Measurements from ENCODE around the gene CADPS2.
A peak's percentile ranks its signal among the peaks of the same experiment; 100 is the strongest.

The CADPS2 gene

GRCh38 chr7:122380992-122381391, 505.3 kb downstream of the CADPS2 start:
- H3K27me3 ChIP-seq (ENCODE audit: insufficient read depth, low read length), result no peaks in the 10 kb centered on the region
- H3K36me3 ChIP-seq (ENCODE audit: insufficient read depth, low read length), result no peaks in the 10 kb centered on the region
- no peak overlapping the region for H3K9ac ChIP-seq (ENCODE audit: low read depth, low read length)
- no peak overlapping the region for H3K4me3 ChIP-seq (ENCODE audit: low read length)
- peaks cover 37% of the 10 kb centered on the region for H3K4me1 ChIP-seq (ENCODE audit: insufficient read depth, low read length)
- H3K27ac ChIP-seq (ENCODE audit: low read depth, low read length), result no peak overlapping the region
- WGBS, result 32% methylated on average over 3 of the region's 3 CpGs
- H3K9me3 ChIP-seq (ENCODE audit: insufficient read depth, low read depth, low read length), result no peaks in the 10 kb centered on the region

DNA sequence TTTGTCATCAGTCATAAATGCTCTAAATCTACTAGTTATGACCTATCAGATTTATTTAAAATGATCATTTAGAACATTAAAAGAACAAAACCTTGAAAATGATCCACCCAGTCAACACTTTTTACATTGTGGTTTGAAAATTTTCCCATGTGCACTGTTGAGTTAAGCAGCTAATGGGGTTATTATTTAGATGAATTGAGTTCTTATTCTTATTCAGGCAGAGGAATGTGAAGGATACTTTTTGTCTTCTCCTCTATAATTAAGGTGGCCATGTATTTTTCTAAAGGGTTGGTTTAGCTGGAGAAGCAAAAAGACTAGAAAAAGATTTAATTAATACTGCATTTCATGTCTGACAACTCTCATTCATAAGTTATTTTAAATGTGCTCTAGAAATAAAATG, 506.8 kb downstream of the CADPS2 start:
- Histone ChIP-seq H3K4me3 (ENCODE audit: low read length) (no peak overlapping the region), H3K9ac (ENCODE audit: low read depth, low read length) (no peak overlapping the region), H3K27me3 (ENCODE audit: insufficient read depth, low read length) (no peaks in the 10 kb centered on the region), H3K9me3 (ENCODE audit: insufficient read depth, low read depth, low read length) (no peaks in the 10 kb centered on the region), H3K27ac (ENCODE audit: low read depth, low read length) (no peak overlapping the region; the same call in 1 of the 2 replicates), H3K4me1 (ENCODE audit: insufficient read depth, low read length) (peaks cover 37% of the 10 kb centered on the region), H3K36me3 (ENCODE audit: insufficient read depth, low read length) (no peaks in the 10 kb centered on the region)

DNA sequence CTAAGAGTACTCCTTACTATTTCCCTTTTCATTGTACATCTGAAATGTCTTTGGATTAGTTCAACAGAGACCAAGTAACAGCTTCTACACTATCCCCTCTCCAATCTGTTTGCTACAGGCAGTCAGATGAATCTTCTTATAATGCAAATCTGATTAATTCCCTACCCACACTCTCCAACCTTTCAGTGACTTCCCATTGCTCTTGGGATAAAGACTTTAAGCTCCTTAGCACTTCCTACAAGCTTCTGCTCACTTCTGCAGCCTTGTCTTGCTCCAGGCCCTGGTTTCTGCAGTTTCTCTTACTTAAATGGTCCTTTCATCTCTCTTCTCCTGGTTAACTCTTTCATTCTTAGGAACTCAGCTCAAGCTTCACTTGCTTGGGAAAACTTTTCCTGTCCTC, 516.5 kb downstream of the CADPS2 start:
- Histone ChIP-seq H3K36me3 (ENCODE audit: insufficient read depth, low read length) (no peaks in the 10 kb centered on the region), H3K27ac (ENCODE audit: low read depth, low read length) (no peak overlapping the region), H3K4me1 (ENCODE audit: insufficient read depth, low read length) (peaks cover 12% of the 10 kb centered on the region; the same call in 1 of the 2 replicates), H3K9ac (ENCODE audit: low read depth, low read length) (no peak overlapping the region), H3K9me3 (ENCODE audit: insufficient read depth, low read depth, low read length) (no peaks in the 10 kb centered on the region), H3K4me3 (ENCODE audit: low read length) (no peak overlapping the region), H3K27me3 (ENCODE audit: insufficient read depth, low read length) (no peaks in the 10 kb centered on the region)

- 84% methylated on average over 1 of the region's 1 CpG for WGBS
- Histone ChIP-seq H3K9me3 (ENCODE audit: insufficient read depth, low read depth, low read length) (no peaks in the 10 kb centered on the region), H3K27ac (ENCODE audit: low read depth, low read length) (no peak overlapping the region), H3K9ac (ENCODE audit: low read depth, low read length) (no peak overlapping the region), H3K4me1 (ENCODE audit: insufficient read depth, low read length) (peaks cover 24% of the 10 kb centered on the region), H3K27me3 (ENCODE audit: insufficient read depth, low read length) (no peaks in the 10 kb centered on the region), H3K36me3 (ENCODE audit: insufficient read depth, low read length) (no peaks in the 10 kb centered on the region), H3K4me3 (ENCODE audit: low read length) (no peak overlapping the region)
Measured at GRCh38 chr7:122364761-122365280, 521.4 kb downstream of the CADPS2 start.

DNA sequence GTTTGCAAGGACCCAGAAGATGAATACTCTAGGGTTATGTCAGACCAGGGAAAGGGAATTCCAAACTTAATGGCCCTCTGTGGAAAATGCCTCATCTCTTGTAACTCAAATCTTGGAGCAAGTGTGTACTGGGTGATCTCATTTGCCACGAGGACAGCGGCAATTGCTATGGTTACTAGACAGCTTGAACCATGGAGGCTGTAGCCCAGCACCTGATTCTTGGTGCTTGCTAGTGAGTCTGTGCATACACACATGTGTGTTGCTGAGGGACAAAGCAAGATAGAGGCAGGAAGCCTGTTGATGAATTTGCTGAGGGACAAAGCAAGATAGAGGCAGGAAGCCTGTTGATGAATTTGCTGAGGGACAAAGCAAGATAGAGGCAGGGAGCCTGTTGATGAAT, 523.1 kb downstream of the CADPS2 start:
- no peaks in the 10 kb centered on the region for H3K36me3 ChIP-seq (ENCODE audit: insufficient read depth, low read length)
- H3K9me3 ChIP-seq (ENCODE audit: insufficient read depth, low read depth, low read length), result no peaks in the 10 kb centered on the region
- no peaks in the 10 kb centered on the region for H3K27me3 ChIP-seq (ENCODE audit: insufficient read depth, low read length)
- peaks cover 23% of the 10 kb centered on the region for H3K4me1 ChIP-seq (ENCODE audit: insufficient read depth, low read length)
- WGBS, result 88% methylated on average over 2 of the region's 2 CpGs
- no peak overlapping the region for H3K27ac ChIP-seq (ENCODE audit: low read depth, low read length)
- H3K9ac ChIP-seq (ENCODE audit: low read depth, low read length), result no peak overlapping the region
- no peak overlapping the region for H3K4me3 ChIP-seq (ENCODE audit: low read length)

GRCh38 chr7:122362473-122362872, 523.8 kb downstream of the CADPS2 start:
- H3K9ac ChIP-seq (ENCODE audit: low read depth, low read length), result no peak overlapping the region
- no peak overlapping the region for H3K4me3 ChIP-seq (ENCODE audit: low read length)
- no peaks in the 10 kb centered on the region for H3K9me3 ChIP-seq (ENCODE audit: insufficient read depth, low read depth, low read length)
- no peaks in the 10 kb centered on the region for H3K36me3 ChIP-seq (ENCODE audit: insufficient read depth, low read length)
- no peaks in the 10 kb centered on the region for H3K27me3 ChIP-seq (ENCODE audit: insufficient read depth, low read length)
- peaks cover 23% of the 10 kb centered on the region for H3K4me1 ChIP-seq (ENCODE audit: insufficient read depth, low read length)
- 94% methylated on average over 3 of the region's 3 CpGs for WGBS
- no peak overlapping the region for H3K27ac ChIP-seq (ENCODE audit: low read depth, low read length)

DNA sequence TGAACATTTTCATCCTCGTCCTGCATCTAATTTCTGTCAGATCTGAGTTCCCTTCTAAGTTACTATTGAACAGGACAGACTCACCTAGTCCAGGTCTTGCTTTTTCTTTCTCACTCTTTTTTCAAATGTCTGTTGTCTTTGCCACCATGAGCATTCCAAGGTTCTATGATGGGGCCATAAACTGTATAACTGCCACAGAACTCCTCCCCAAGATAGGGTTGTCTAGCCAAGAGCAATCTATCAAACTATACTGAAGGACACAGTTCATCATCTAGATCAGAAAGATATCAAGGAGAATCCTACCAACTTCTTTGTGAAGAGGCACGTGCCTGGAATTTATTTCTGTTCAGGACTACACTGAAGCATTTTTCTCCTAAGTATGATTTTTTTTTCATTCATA, 531.6 kb downstream of the CADPS2 start:
- no peak overlapping the region for H3K9ac ChIP-seq (ENCODE audit: low read depth, low read length)
- no peak overlapping the region for H3K4me3 ChIP-seq (ENCODE audit: low read length)
- peaks cover 13% of the 10 kb centered on the region for H3K4me1 ChIP-seq (ENCODE audit: insufficient read depth, low read length)
- no peaks in the 10 kb centered on the region for H3K9me3 ChIP-seq (ENCODE audit: insufficient read depth, low read depth, low read length)
- no peaks in the 10 kb centered on the region for H3K36me3 ChIP-seq (ENCODE audit: insufficient read depth, low read length)
- 91% methylated on average over 2 of the region's 2 CpGs for WGBS
- H3K27ac ChIP-seq (ENCODE audit: low read depth, low read length), result no peak overlapping the region
- H3K27me3 ChIP-seq (ENCODE audit: insufficient read depth, low read length), result no peaks in the 10 kb centered on the region

GRCh38 chr7:122352454-122352853, 533.8 kb downstream of the CADPS2 start:
- H3K9ac ChIP-seq (ENCODE audit: low read depth, low read length), result no peak overlapping the region
- no peak overlapping the region for H3K27ac ChIP-seq (ENCODE audit: low read depth, low read length)
- no peaks in the 10 kb centered on the region for H3K9me3 ChIP-seq (ENCODE audit: insufficient read depth, low read depth, low read length)
- no peaks in the 10 kb centered on the region for H3K27me3 ChIP-seq (ENCODE audit: insufficient read depth, low read length)
- 69% methylated on average over 3 of the region's 3 CpGs for WGBS
- H3K4me1 ChIP-seq (ENCODE audit: insufficient read depth, low read length), result peaks cover 17% of the 10 kb centered on the region
- no peak overlapping the region for H3K4me3 ChIP-seq (ENCODE audit: low read length)
- no peaks in the 10 kb centered on the region for H3K36me3 ChIP-seq (ENCODE audit: insufficient read depth, low read length)

- Histone ChIP-seq H3K9ac (ENCODE audit: low read depth, low read length) (no peak overlapping the region), H3K36me3 (ENCODE audit: insufficient read depth, low read length) (no peaks in the 10 kb centered on the region), H3K4me3 (ENCODE audit: low read length) (no peak overlapping the region), H3K27me3 (ENCODE audit: insufficient read depth, low read length) (no peaks in the 10 kb centered on the region), H3K4me1 (ENCODE audit: insufficient read depth, low read length) (peaks cover 17% of the 10 kb centered on the region), H3K27ac (ENCODE audit: low read depth, low read length) (no peak overlapping the region), H3K9me3 (ENCODE audit: insufficient read depth, low read depth, low read length) (no peaks in the 10 kb centered on the region)
- WGBS, result 92% methylated on average over 2 of the region's 3 CpGs
Measured at GRCh38 chr7:122350701-122351100, 535.6 kb downstream of the CADPS2 start.

- WGBS, result 33% methylated on average over 1 of the region's 1 CpG
- H3K27me3 ChIP-seq (ENCODE audit: insufficient read depth, low read length), result no peaks in the 10 kb centered on the region
- peak overlapping the region; percentile 12; the same call in 1 of the 2 replicates for H3K27ac ChIP-seq (ENCODE audit: low read depth, low read length)
- H3K4me1 ChIP-seq (ENCODE audit: insufficient read depth, low read length), result peaks cover 18% of the 10 kb centered on the region
- H3K36me3 ChIP-seq (ENCODE audit: insufficient read depth, low read length), result no peaks in the 10 kb centered on the region
- no peak overlapping the region for H3K4me3 ChIP-seq (ENCODE audit: low read length)
- H3K9me3 ChIP-seq (ENCODE audit: insufficient read depth, low read depth, low read length), result no peaks in the 10 kb centered on the region
- H3K9ac ChIP-seq (ENCODE audit: low read depth, low read length), result no peak overlapping the region
Measured at GRCh38 chr7:122344303-122344620, 542.0 kb downstream of the CADPS2 start.

- H3K27me3 ChIP-seq (ENCODE audit: insufficient read depth, low read length), result no peaks in the 10 kb centered on the region
- no peaks in the 10 kb centered on the region for H3K9me3 ChIP-seq (ENCODE audit: insufficient read depth, low read depth, low read length)
- H3K4me3 ChIP-seq (ENCODE audit: low read length), result no peak overlapping the region
- H3K4me1 ChIP-seq (ENCODE audit: insufficient read depth, low read length), result peaks cover 17% of the 10 kb centered on the region
- WGBS, result 78% methylated on average over 7 of the region's 7 CpGs
- H3K36me3 ChIP-seq (ENCODE audit: insufficient read depth, low read length), result no peaks in the 10 kb centered on the region
- H3K27ac ChIP-seq (ENCODE audit: low read depth, low read length), result no peak overlapping the region
- H3K9ac ChIP-seq (ENCODE audit: low read depth, low read length), result no peak overlapping the region
Measured at GRCh38 chr7:122343601-122344302, 542.5 kb downstream of the CADPS2 start.

DNA sequence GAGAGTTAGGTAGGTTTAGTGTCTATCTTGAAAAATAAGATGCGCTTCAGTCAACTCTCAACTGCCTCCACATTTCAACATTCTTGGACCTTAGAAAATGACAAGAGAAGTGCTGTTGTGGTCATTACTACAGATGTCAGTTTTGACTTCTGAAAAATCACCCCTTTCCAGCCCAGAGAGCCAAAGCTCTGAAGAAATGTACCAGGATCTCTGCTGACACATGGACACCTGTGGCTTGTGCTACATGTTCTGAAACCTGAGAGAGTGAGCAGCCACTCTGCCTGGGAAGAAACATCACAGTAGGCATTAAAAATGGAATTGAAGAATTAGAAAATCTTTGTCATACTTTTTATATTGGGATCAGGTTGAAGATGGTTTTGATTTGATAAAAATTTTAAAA, 545.8 kb downstream of the CADPS2 start:
- H3K4me3 ChIP-seq (ENCODE audit: low read length), result no peak overlapping the region
- peaks cover 38% of the 10 kb centered on the region for H3K4me1 ChIP-seq (ENCODE audit: insufficient read depth, low read length)
- 100% methylated on average over 1 of the region's 1 CpG for WGBS
- H3K27ac ChIP-seq (ENCODE audit: low read depth, low read length), result no peak overlapping the region
- H3K9me3 ChIP-seq (ENCODE audit: insufficient read depth, low read depth, low read length), result no peaks in the 10 kb centered on the region
- no peak overlapping the region for H3K9ac ChIP-seq (ENCODE audit: low read depth, low read length)
- no peaks in the 10 kb centered on the region for H3K27me3 ChIP-seq (ENCODE audit: insufficient read depth, low read length)
- no peaks in the 10 kb centered on the region for H3K36me3 ChIP-seq (ENCODE audit: insufficient read depth, low read length)

All from HUES64 (cell line).